ENCODE results near the gene OR4C46. TPM values are rescaled to one million over a fixed set of nuclear protein-coding genes. Genes with fewer than 3 reads are reported as not detected.
"Not testable (repeated sequence)": the region's sequence is repeated elsewhere in the genome, so short reads cannot be mapped to it uniquely, and the experiment has no call there.

Gene OR4C46
- total RNA-seq (2014; rRNA removed; shearing (Covaris generic)), result not detected in 2 replicates

DNA sequence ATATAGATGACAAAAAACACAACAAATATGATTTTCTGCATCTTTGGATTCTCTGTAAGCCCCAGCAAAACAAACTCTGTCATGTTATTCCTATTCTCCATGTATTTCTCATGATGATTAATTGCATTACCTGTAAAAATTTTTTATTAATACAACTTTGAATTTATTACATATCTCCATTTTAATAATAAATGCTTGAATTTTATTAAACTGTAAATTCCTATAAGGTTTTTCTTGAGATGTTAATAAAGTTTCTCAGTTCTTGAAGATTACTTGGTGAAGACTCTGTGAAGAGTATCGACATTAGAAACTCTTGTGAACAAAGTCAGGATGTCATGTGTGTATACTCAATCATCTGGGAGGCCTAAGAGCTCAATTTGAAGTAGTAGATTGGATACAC lies at the start of gene OR4C46:
OR4C46 (minus strand) TSS at position 101 of the 400 bp plus-strand sequence; CDS start at position 101, 0 bp downstream.
- DNase-seq (ENCODE audit: low spot score), result no peak
- in situ Hi-C loops (cut with HindIII; ENCODE audit: low sequenced_read_pairs), result no loop called here

DNA sequence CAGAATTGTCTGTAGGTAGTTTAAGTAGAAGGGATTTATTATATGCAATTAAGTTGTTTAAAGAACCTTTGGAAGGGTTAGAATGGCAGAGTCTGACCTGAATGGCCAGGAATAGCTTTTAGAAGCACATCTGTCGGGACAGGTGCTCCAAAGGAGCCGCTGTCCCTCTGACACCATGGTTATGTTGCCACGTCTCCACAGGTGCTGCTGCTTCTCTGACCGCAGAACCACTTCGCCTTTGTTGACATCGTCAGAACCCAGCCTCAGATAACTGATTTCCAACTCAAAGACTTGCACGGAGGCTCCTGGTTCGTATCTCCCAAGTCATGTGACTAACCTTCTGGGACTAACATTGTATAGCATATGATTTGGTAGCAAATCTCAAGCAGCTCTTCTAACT lies 41.8 kb upstream of the OR4C46 start:
- DNase-seq (ENCODE audit: low spot score); in situ Hi-C loops (cut with HindIII; ENCODE audit: low sequenced_read_pairs): not testable (repeated sequence)

DNA sequence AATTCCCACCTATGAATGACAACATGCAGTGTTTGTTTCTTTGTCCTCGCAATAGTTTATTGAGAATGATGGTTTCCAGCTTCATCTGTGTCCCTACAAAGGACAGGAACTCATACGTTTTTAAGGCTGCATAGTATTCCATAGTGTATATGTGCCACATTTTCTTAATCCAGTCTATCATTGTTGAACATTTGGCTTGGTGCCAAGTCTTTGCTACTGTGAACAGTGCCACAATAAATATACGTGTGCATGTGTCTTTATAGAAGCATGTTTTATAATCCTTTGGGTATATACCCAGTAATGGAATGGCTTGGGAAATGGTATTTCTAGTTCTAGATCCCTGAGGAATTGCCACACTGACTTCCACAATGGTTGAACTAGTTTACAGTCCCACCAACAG lies 42.4 kb downstream of the OR4C46 start:
- in situ Hi-C loops (cut with HindIII; ENCODE audit: low sequenced_read_pairs); DNase-seq (ENCODE audit: low spot score): not testable (repeated sequence)

DNA sequence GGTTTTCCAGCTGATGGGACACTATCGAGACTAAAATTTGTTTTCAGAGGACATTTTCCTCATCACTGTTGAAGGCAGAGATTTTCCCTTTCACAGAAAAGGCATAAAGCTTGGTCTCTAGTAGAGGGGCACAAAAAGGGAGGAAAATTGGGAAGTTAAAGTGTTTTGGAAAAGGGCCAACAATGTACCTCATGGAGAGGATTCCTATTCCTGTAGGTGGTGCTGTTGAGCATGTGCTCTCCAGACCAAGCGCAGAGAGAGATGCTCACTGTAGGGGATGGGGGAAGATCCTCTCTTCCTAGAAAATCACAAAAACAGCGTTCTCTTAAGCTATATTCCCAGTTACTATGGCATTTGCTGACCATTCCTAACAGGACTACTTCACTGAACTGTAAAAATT lies 44.9 kb downstream of the OR4C46 start:
- in situ Hi-C loops (cut with HindIII; ENCODE audit: low sequenced_read_pairs), result no loop called here
- no peak for DNase-seq (ENCODE audit: low spot score)

DNA sequence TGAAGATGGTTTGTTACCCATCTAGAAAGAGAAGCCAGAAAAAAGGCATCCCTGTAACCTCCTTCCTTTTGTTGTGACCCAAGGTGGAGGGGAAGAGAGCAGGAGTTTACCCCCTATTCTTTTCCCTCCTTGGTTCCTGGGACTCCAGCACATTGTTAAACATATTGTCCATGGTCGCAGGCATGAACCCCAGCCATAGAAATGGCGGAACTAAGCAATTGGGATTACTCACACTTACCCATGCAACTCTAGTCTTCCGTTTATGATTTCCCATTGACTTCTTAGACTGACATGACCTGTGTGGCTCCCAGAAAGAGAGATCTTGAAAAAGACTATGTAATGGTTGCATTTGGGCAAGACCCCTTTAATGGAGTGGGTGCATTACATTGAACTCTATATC lies 45.4 kb downstream of the OR4C46 start:
- no peak for DNase-seq (ENCODE audit: low spot score)
- in situ Hi-C loops (cut with HindIII; ENCODE audit: low sequenced_read_pairs), result no loop called here

Other genes with a start within 250 kb of the OR4C46 start
- not detected in 2 replicates for gene OR4A5, start 102.8 kb upstream of the OR4C46 start, total RNA-seq (2014; rRNA removed; shearing (Covaris generic))